GM23248 (cell line): ENCODE data around the gene CD74. TPM values are rescaled to one million over a fixed set of nuclear protein-coding genes. Genes with fewer than 3 reads are reported as not detected.

ENCODE experiments used
- DNase-seq: peaks from one replicate; pipeline ENCODE4 v3.0.0-alpha.2; 2015
- H2AFZ ChIP-seq: fragments of 200-600 bp; sonication (generic); 2 replicates; pipeline ENCODE4 v1.6.1; 2016; ENCODE audit warnings: antibody characterized with exemption
- H3F3A ChIP-seq: fragments of 200-600 bp; sonication (generic); 2 replicates; pipeline ENCODE4 v1.6.1; 2016; ENCODE audit warnings: mild to moderate bottlenecking, antibody characterized with exemption, mixed run types; ENCODE audit not compliant: insufficient read depth
- H3K27ac ChIP-seq: fragments of 200-600 bp; sonication (generic); 2 replicates; pipeline ENCODE4 v1.5.1; 2016; ENCODE audit warnings: mild to moderate bottlenecking
- H3K27me3 ChIP-seq: fragments of 200-600 bp; sonication (generic); replicated peaks from 2 replicates; pipeline ENCODE4 v1.6.1; 2016; ENCODE audit warnings: mild to moderate bottlenecking; ENCODE audit not compliant: insufficient read depth
- H3K36me3 ChIP-seq: fragments of 200-600 bp; sonication (generic); 2 replicates; pipeline ENCODE4 v1.6.1; 2016; ENCODE audit warnings: low read depth, mild to moderate bottlenecking
- H3K4me1 ChIP-seq: fragments of 200-600 bp; sonication (generic); 2 replicates; pipeline ENCODE4 v1.6.1; 2016; ENCODE audit warnings: mild to moderate bottlenecking; ENCODE audit not compliant: insufficient read depth
- H3K4me2 ChIP-seq: fragments of 200-600 bp; sonication (generic); one replicate; pipeline ENCODE4 v1.6.1; 2016; ENCODE audit warnings: mild to moderate bottlenecking; ENCODE audit not compliant: unreplicated experiment
- H3K4me3 ChIP-seq: fragments of 200-600 bp; sonication (generic); 2 replicates; pipeline ENCODE4 v1.5.1; 2016; ENCODE audit warnings: mild to moderate bottlenecking
- H3K79me2 ChIP-seq: fragments of 200-600 bp; sonication (generic); 2 replicates; pipeline ENCODE4 v1.6.1; 2016; ENCODE audit warnings: mild to moderate bottlenecking; ENCODE audit not compliant: insufficient read depth
- H3K9ac ChIP-seq: fragments of 200-600 bp; sonication (generic); 2 replicates; pipeline ENCODE4 v1.6.1; 2016; ENCODE audit warnings: mild to moderate bottlenecking
- H3K9me2 ChIP-seq: fragments of 200-600 bp; sonication (generic); 2 replicates; pipeline ENCODE4 v1.6.1; 2016; ENCODE audit warnings: mixed run types, mild to moderate bottlenecking, moderate library complexity; ENCODE audit not compliant: insufficient read depth
- H3K9me3 ChIP-seq: fragments of 200-600 bp; sonication (generic); one replicate; pipeline ENCODE4 v1.6.1; 2017; ENCODE audit warnings: low read depth
- H4K20me1 ChIP-seq: fragments of 200-600 bp; sonication (generic); 2 replicates; pipeline ENCODE4 v1.6.0; 2016; ENCODE audit not compliant: insufficient read depth
- EZH2 ChIP-seq: fragments of 200-600 bp; sonication (generic); IDR thresholded peaks from 2 replicates; pipeline ENCODE4 v1.6.1; 2018; ENCODE audit warnings: antibody characterized with exemption, mild to moderate bottlenecking; ENCODE audit not compliant: insufficient read depth, poor library complexity, severe bottlenecking
- EZH2phosphoT487 ChIP-seq: fragments of 200-600 bp; sonication (generic); IDR thresholded peaks from 2 replicates; pipeline ENCODE4 v1.6.1; 2018; ENCODE audit warnings: antibody characterized with exemption, moderate library complexity, mild to moderate bottlenecking, low read depth; ENCODE audit not compliant: insufficient read depth
- WGBS, 2 experiments: methylation state at CpG; one replicate each; pipeline ENCODE4 v1.1.6; 2015 to 2017; ENCODE audit warnings: low lambda C conversion rate in 2 of 2, low coverage in 1 of 2; ENCODE audit errors: missing lambda C conversion rate in 2 of 2; 5-methylcytosine and 5-hydroxymethylcytosine counted together
- in situ Hi-C: fragments of 300-500 bp; cut with MboI; formaldehyde crosslinking; loops from 2 replicates; pipeline ENCODE4 v1.15.0; 2020
- polyA plus RNA-seq: library from polyadenylated mRNA; unstranded; fragments of >200 nt; fragmentation: Nextera tagmentation; extraction: Ambion mirVana; gene quantifications from 2 replicates; pipeline ENCODE4 v1.2.1, GENCODE V29; 2016
- total RNA-seq: library from RNA; depleted of rRNA; stranded (reverse); fragments of >200 nt; shearing (Covaris generic); gene quantifications from 2 replicates; pipeline ENCODE4 v1.2.3, GENCODE V29; 2014

CD74 gene
- total and polyA plus RNA-seq, 2 experiments from 2014 or later: 2.7 TPM; not detected in 1

- in situ Hi-C loops: no loop called here
- Histone ChIP-seq H3K4me1 (peaks cover 4% of the 10 kb centered on the region), H3F3A (peaks cover 12% of the 10 kb centered on the region), H3K36me3 (no peaks in the 10 kb centered on the region), H3K27ac (no peak overlapping the region), H3K79me2 (peaks cover 16% of the 10 kb centered on the region), H2AFZ (no peak overlapping the region), H3K4me2 (no peak overlapping the region), H3K9ac (no peak overlapping the region), H3K9me2 (no peaks in the 10 kb centered on the region), H3K27me3 (no peaks in the 10 kb centered on the region), H4K20me1 (peaks cover 5% of the 10 kb centered on the region), H3K9me3 (no peaks in the 10 kb centered on the region), H3K4me3 (no peak overlapping the region)
- WGBS, 2 experiments: 86 to 88% methylated on average over 4 of the region's 4 CpGs
- no peak for TF ChIP-seq EZH2
- TF ChIP-seq EZH2phosphoT487: no peak
- no peak for DNase-seq
Observed at GRCh38 chr5:150452914-150453313, 40.2 kb upstream of the CD74 start.

GRCh38 chr5:150451594-150451993, 38.9 kb upstream of the CD74 start:
- 88 to 97% methylated on average over 1 of the region's 1 CpG for WGBS, 2 experiments

GRCh38 chr5:150449517-150450339, 37.0 kb upstream of the CD74 start, which contains the start of gene RPS14:
Gene RPS14 (minus strand): TSS chr5:150449739. CDS start chr5:150447733, 2,006 bp downstream.
- Histone ChIP-seq H3K9ac (peak within 1 kb of the TSS; percentile 96), H3K27ac (peak within 1 kb of the TSS; percentile 96), H3K9me2 (no peaks in the 10 kb centered on the region), H3K36me3 (peaks cover 31% of the 10 kb centered on the region), H3K4me2 (peak within 1 kb of the TSS; percentile 87), H3K79me2 (peaks cover 48% of the 10 kb centered on the region), H3K4me3 (peak within 1 kb of the TSS; percentile 84), H4K20me1 (peaks cover 10% of the 10 kb centered on the region), H3K4me1 (peaks cover 9% of the 10 kb centered on the region), H3F3A (peaks cover 44% of the 10 kb centered on the region), H3K9me3 (no peaks in the 10 kb centered on the region), H2AFZ (peak within 1 kb of the TSS; percentile 80), H3K27me3 (no peaks in the 10 kb centered on the region)
- in situ Hi-C loops: loop anchor here (25.0 kb wide), 1 partner anchor 612 kb away; no protein-coding TSS in a partner anchor
- peak; percentile 97 for DNase-seq
- TF ChIP-seq EZH2 (no peak), EZH2phosphoT487 (no peak)
- WGBS, 2 experiments: 3 to 4% methylated on average over 38 to 58 of the region's 58 CpGs

More at GRCh38 chr5:150451594-150451993, 38.9 kb upstream of the CD74 start:
- peaks cover 25% of the 10 kb centered on the region for H3F3A ChIP-seq
- no peak overlapping the region for H2AFZ ChIP-seq
- no peaks in the 10 kb centered on the region for H3K9me2 ChIP-seq
- H3K9me3 ChIP-seq: no peaks in the 10 kb centered on the region
- peaks cover 12% of the 10 kb centered on the region for H3K36me3 ChIP-seq
- H3K9ac ChIP-seq: no peak overlapping the region
- H3K27me3 ChIP-seq: no peaks in the 10 kb centered on the region
- TF ChIP-seq EZH2phosphoT487 (no peak), EZH2 (no peak)
- H3K27ac ChIP-seq: no peak overlapping the region
- H3K4me2 ChIP-seq: no peak overlapping the region
- in situ Hi-C loops: no loop called here
- H3K79me2 ChIP-seq: peaks cover 30% of the 10 kb centered on the region
- no peak for DNase-seq
- no peak overlapping the region for H3K4me3 ChIP-seq
- H3K4me1 ChIP-seq: peaks cover 9% of the 10 kb centered on the region
- H4K20me1 ChIP-seq: peaks cover 10% of the 10 kb centered on the region

- Histone ChIP-seq H3K9ac (peak overlapping the region; percentile 96), H3K4me2 (peak overlapping the region; percentile 87), H4K20me1 (peaks cover 10% of the 10 kb centered on the region), H3K79me2 (peaks cover 52% of the 10 kb centered on the region), H3K27ac (peak overlapping the region; percentile 96), H3K4me3 (peak overlapping the region; percentile 84), H3K9me3 (no peaks in the 10 kb centered on the region), H2AFZ (peak overlapping the region; percentile 80), H3K27me3 (no peaks in the 10 kb centered on the region), H3K9me2 (no peaks in the 10 kb centered on the region), H3K4me1 (peaks cover 9% of the 10 kb centered on the region), H3F3A (peaks cover 51% of the 10 kb centered on the region), H3K36me3 (peaks cover 36% of the 10 kb centered on the region)
- in situ Hi-C loops: loop anchor here (25.0 kb wide), 1 partner anchor 612 kb away; no protein-coding TSS in a partner anchor
- peak; percentile 75 for DNase-seq
- TF ChIP-seq EZH2 (no peak), EZH2phosphoT487 (no peak)
- WGBS, 2 experiments: 1% methylated on average over 31 of the region's 31 CpGs
Observed at GRCh38 chr5:150448952-150449516, 36.3 kb upstream of the CD74 start.
